Measurements from ENCODE around the gene TGFBRAP1. TPM values are rescaled to one million over a fixed set of nuclear protein-coding genes. Genes with fewer than 3 reads are reported as not detected.
A peak's percentile ranks its signal among the peaks of the same experiment; 100 is the strongest.

The TGFBRAP1 gene
- total RNA-seq, 1 experiment from 2014 or later: 24.8 TPM

- H3K27ac ChIP-seq (ENCODE audit: low read depth, low read length, poor library complexity, severe bottlenecking): no peak overlapping the region
- no peaks in the 10 kb centered on the region for H3K27me3 ChIP-seq (replicated peaks; ENCODE audit: insufficient read depth, low read depth, low read length, poor library complexity)
- H3K9me3 ChIP-seq (ENCODE audit: low read depth, low read length, poor library complexity, severe bottlenecking): no peaks in the 10 kb centered on the region
- BruUV-seq (replicated peaks): no TSS peak
- ChIA-PET CTCF (no interaction called here), POLR2A (ENCODE audit: low non-redundant PET) (no interaction called here)
- DNase-seq (ENCODE audit: low spot score): no peak
- H3K4me3 ChIP-seq (ENCODE audit: low read depth, low read length, poor library complexity, severe bottlenecking): no peak overlapping the region
- intact Hi-C loops (cut with micrococcal nuclease; ENCODE audit: unreplicated experiment): loop anchor here (5.0 kb wide), 1 partner anchor 184 kb away; no protein-coding TSS in a partner anchor
- H3K36me3 ChIP-seq (ENCODE audit: insufficient read depth, low read length, poor library complexity, severe bottlenecking): peaks cover 31% of the 10 kb centered on the region
- H3K4me1 ChIP-seq (ENCODE audit: insufficient read depth, low read length, poor library complexity, severe bottlenecking): no peaks in the 10 kb centered on the region
- TF ChIP-seq EZH2 (IDR thresholded peaks at IDR 0.05; ENCODE audit: borderline replicate concordance, low read depth, low read length, poor library complexity, severe bottlenecking) (no peak), CTCF (conservative IDR thresholded peaks at IDR 0.05; ENCODE audit: low read depth, low read length) (no peak)
These were observed 33.4 kb downstream of the TGFBRAP1 start for GRCh38 chr2:105296017-105296611.

GRCh38 chr2:105294844-105295481 is 34.6 kb downstream of the TGFBRAP1 start:
- H3K36me3 ChIP-seq (ENCODE audit: insufficient read depth, low read length, poor library complexity, severe bottlenecking): peaks cover 31% of the 10 kb centered on the region
- intact Hi-C loops (cut with micrococcal nuclease; ENCODE audit: unreplicated experiment): loop anchor here (5.0 kb wide), 1 partner anchor 183 kb away; no protein-coding TSS in a partner anchor
- no peaks in the 10 kb centered on the region for H3K27me3 ChIP-seq (replicated peaks; ENCODE audit: insufficient read depth, low read depth, low read length, poor library complexity)
- no peak overlapping the region for H3K27ac ChIP-seq (ENCODE audit: low read depth, low read length, poor library complexity, severe bottlenecking)
- no peaks in the 10 kb centered on the region for H3K9me3 ChIP-seq (ENCODE audit: low read depth, low read length, poor library complexity, severe bottlenecking)
- POLR2A ChIA-PET (ENCODE audit: low non-redundant PET): no interaction called here
- no TSS peak for BruUV-seq (replicated peaks)
- CTCF ChIA-PET: interaction anchor here (0.5 kb wide), 1 partner anchor 11 kb away, joined by 4 read pairs; no protein-coding TSS in a partner anchor
- no peak overlapping the region for H3K4me3 ChIP-seq (ENCODE audit: low read depth, low read length, poor library complexity, severe bottlenecking)
- peak; percentile 67 for DNase-seq (ENCODE audit: low spot score)
- H3K4me1 ChIP-seq (ENCODE audit: insufficient read depth, low read length, poor library complexity, severe bottlenecking): no peaks in the 10 kb centered on the region
- TF ChIP-seq CTCF (conservative IDR thresholded peaks at IDR 0.05; ENCODE audit: low read depth, low read length) (peak; percentile 65), EZH2 (IDR thresholded peaks at IDR 0.05; ENCODE audit: borderline replicate concordance, low read depth, low read length, poor library complexity, severe bottlenecking) (no peak)

DNA sequence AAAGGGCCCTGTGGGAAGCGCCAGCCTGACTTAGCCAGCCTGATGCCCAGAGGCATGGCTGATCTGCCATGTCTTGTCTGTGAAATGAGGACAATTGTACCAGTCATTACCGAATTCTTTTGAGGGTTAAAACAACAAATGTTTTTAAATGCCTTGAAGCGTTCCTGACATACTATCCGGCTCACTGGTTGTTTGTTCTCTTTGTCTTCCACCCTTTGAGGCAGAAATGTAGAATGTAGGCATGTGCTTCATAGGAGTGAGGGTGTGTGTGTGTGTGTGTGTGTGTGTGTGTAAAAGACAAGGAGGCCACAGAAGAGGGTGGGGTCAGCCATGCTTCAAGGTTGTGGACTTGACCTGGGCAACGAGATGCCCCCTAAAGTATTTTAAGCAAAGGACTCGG is 35.5 kb downstream of the TGFBRAP1 start:
- POLR2A ChIA-PET (ENCODE audit: low non-redundant PET): no interaction called here
- no peak overlapping the region for H3K27ac ChIP-seq (ENCODE audit: low read depth, low read length, poor library complexity, severe bottlenecking)
- H3K9me3 ChIP-seq (ENCODE audit: low read depth, low read length, poor library complexity, severe bottlenecking): no peaks in the 10 kb centered on the region
- CTCF ChIA-PET: no interaction called here
- intact Hi-C loops (cut with micrococcal nuclease; ENCODE audit: unreplicated experiment): no loop called here
- H3K4me3 ChIP-seq (ENCODE audit: low read depth, low read length, poor library complexity, severe bottlenecking): no peak overlapping the region
- no peaks in the 10 kb centered on the region for H3K27me3 ChIP-seq (replicated peaks; ENCODE audit: insufficient read depth, low read depth, low read length, poor library complexity)
- no peak for TF ChIP-seq CTCF (conservative IDR thresholded peaks at IDR 0.05; ENCODE audit: low read depth, low read length)
- TF ChIP-seq EZH2 (IDR thresholded peaks at IDR 0.05; ENCODE audit: borderline replicate concordance, low read depth, low read length, poor library complexity, severe bottlenecking): no peak
- DNase-seq (ENCODE audit: low spot score): no peak
- H3K4me1 ChIP-seq (ENCODE audit: insufficient read depth, low read length, poor library complexity, severe bottlenecking): no peaks in the 10 kb centered on the region
- H3K36me3 ChIP-seq (ENCODE audit: insufficient read depth, low read length, poor library complexity, severe bottlenecking): peaks cover 31% of the 10 kb centered on the region
- no TSS peak for BruUV-seq (replicated peaks)
